VCaP (cell line): ENCODE results near the gene ATP6V1G3.
"Not testable (repeated sequence)": the region's sequence is repeated elsewhere in the genome, so short reads cannot be mapped to it uniquely, and the experiment has no call there.

Source experiments
- H3K27ac ChIP-seq: fragments of 450-650 bp; 2 replicates; pipeline ENCODE4 v1.5.1; 2017
- CTCF ChIP-seq: fragments of 450-650 bp; conservative IDR thresholded peaks from 2 replicates; pipeline ENCODE4 v1.5.1; 2017; ENCODE audit warnings: mild to moderate bottlenecking, moderate library complexity

The ATP6V1G3 gene

GRCh38 chr1:198540580-198540979 lies at the start of gene ATP6V1G3:
Gene ATP6V1G3 (minus strand): TSS chr1:198540680. CDS start chr1:198540650, 30 bp downstream.
- TF ChIP-seq CTCF, result no peak
- no peak within 1 kb of the TSS for H3K27ac ChIP-seq

- TF ChIP-seq CTCF, result no peak
Measured at GRCh38 chr1:198588845-198589244, 48.4 kb upstream of the ATP6V1G3 start.

GRCh38 chr1:198584163-198584562 lies 43.7 kb upstream of the ATP6V1G3 start:
- TF ChIP-seq CTCF, result no peak
- no peak overlapping the region for H3K27ac ChIP-seq

More at GRCh38 chr1:198588845-198589244, 48.4 kb upstream of the ATP6V1G3 start:
- no peak overlapping the region for H3K27ac ChIP-seq

GRCh38 chr1:198583209-198583802 lies 42.8 kb upstream of the ATP6V1G3 start:
- H3K27ac ChIP-seq, result not testable (repeated sequence)

- no peak for TF ChIP-seq CTCF
- H3K27ac ChIP-seq, result no peak overlapping the region
Measured at GRCh38 chr1:198577444-198577843, 37.0 kb upstream of the ATP6V1G3 start.

GRCh38 chr1:198575798-198576641 lies 35.5 kb upstream of the ATP6V1G3 start:
- no peak for TF ChIP-seq CTCF
- no peak overlapping the region for H3K27ac ChIP-seq

- H3K27ac ChIP-seq, result no peak overlapping the region
Measured at GRCh38 chr1:198575292-198575691, 34.8 kb upstream of the ATP6V1G3 start.

More at GRCh38 chr1:198575292-198575691, 34.8 kb upstream of the ATP6V1G3 start:
- no peak for TF ChIP-seq CTCF
